Esophagus squamous epithelium (tissue), 4 donors: ENCODE data around the gene ELOVL2.

Experiments
- POLR2A ChIP-seq, 4 donors: fragments of 450-650 bp; IDR thresholded peaks; one replicate each; pipeline ENCODE4 v1.6.1; 2017; ENCODE audit warnings: antibody characterized with exemption in 4 of 4, mild to moderate bottlenecking in 4 of 4, moderate library complexity in 3 of 4
- TF ChIP-seq, protein P1 (sequence below), 6 experiments: fragments of 450-650 bp in 4 of 6; fragments of 200-600 bp in 2 of 6; sonication (generic) in 2 of 6; IDR thresholded peaks; one replicate each; pipeline ENCODE4 v1.5.1; 2016 to 2019; ENCODE audit warnings: antibody characterized with exemption in 6 of 6, mild to moderate bottlenecking in 4 of 6, moderate library complexity in 4 of 6

DNA sequence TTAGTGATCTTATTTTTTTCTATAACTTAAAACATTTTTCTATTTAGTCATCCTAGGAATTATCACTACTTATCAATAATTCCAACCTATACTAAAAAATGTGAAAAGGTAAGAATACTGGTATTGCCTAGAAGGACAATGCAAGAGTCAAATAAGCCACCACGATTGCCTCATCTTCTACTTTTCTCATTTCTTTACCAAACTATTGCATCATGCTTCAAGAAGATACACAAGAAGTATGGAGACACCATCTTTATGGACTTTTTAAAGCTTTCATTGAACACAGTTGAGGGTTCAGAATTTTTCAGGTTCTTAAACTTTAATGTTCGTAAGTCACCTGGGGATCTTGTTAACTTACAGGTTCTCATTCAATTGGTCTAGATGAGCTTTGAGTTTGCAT, 25.9 kb downstream of the ELOVL2 start:
- TF ChIP-seq, protein P1, sequence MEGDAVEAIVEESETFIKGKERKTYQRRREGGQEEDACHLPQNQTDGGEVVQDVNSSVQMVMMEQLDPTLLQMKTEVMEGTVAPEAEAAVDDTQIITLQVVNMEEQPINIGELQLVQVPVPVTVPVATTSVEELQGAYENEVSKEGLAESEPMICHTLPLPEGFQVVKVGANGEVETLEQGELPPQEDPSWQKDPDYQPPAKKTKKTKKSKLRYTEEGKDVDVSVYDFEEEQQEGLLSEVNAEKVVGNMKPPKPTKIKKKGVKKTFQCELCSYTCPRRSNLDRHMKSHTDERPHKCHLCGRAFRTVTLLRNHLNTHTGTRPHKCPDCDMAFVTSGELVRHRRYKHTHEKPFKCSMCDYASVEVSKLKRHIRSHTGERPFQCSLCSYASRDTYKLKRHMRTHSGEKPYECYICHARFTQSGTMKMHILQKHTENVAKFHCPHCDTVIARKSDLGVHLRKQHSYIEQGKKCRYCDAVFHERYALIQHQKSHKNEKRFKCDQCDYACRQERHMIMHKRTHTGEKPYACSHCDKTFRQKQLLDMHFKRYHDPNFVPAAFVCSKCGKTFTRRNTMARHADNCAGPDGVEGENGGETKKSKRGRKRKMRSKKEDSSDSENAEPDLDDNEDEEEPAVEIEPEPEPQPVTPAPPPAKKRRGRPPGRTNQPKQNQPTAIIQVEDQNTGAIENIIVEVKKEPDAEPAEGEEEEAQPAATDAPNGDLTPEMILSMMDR (IDR thresholded peaks at IDR 0.05), result no peak
- TF ChIP-seq POLR2A (IDR thresholded peaks at IDR 0.05), result no peak
